Spleen (tissue), 7 donors: ENCODE data around the gene ZCCHC9.

Experiments
- POLR2A ChIP-seq, 3 donors: fragments of 450-650 bp; IDR thresholded peaks; one replicate each; pipeline ENCODE4 v1.5.1; 2017; ENCODE audit warnings: antibody characterized with exemption in 3 of 3, mild to moderate bottlenecking in 1 of 3
- TF ChIP-seq, protein P1 (sequence below), 11 experiments: fragments of 200-600 bp in 7 of 11; fragments of 450-650 bp in 4 of 11; sonication (generic) in 4 of 11; IDR thresholded peaks in 8 of 11; conservative IDR thresholded peaks in 3 of 11; 1 replicate in 7 of 11; 2 replicates in 4 of 11; pipeline versions ENCODE4 v1.4.0 to v1.8.0; 2016 to 2021; ENCODE audit warnings: antibody characterized with exemption in 11 of 11, inconsistent platforms in 4 of 11, mild to moderate bottlenecking in 1 of 11
- donor health status: DM: no; HTN: no; CAD: no; lungs with moderate emphysema.
- donor health status: DM: no; HTN: no; CAD: no.
- donor health status: DM: no; HTN: no; CAD: no.

DNA sequence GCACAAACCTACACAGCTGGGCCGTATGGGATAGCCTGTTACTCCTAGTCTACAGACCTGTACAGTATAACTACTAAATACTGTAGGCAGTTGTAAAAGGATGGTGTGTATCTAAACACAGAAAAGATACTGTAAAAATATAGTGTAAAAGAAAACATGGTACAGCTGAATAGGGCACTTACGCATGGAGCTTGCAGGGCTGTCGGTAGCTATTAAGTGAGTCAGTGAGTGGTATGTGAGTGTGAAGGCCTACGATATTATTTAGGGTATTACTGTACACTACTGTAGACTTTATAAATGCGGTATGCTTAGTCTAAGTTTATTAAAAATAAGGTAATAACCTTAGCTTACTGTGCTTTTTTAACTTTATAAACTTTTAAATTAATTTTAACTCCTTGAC lies 1.2 kb downstream of the ZCCHC9 start:
- TF ChIP-seq POLR2A (IDR thresholded peaks at IDR 0.05), result no peak
- TF ChIP-seq, protein P1, sequence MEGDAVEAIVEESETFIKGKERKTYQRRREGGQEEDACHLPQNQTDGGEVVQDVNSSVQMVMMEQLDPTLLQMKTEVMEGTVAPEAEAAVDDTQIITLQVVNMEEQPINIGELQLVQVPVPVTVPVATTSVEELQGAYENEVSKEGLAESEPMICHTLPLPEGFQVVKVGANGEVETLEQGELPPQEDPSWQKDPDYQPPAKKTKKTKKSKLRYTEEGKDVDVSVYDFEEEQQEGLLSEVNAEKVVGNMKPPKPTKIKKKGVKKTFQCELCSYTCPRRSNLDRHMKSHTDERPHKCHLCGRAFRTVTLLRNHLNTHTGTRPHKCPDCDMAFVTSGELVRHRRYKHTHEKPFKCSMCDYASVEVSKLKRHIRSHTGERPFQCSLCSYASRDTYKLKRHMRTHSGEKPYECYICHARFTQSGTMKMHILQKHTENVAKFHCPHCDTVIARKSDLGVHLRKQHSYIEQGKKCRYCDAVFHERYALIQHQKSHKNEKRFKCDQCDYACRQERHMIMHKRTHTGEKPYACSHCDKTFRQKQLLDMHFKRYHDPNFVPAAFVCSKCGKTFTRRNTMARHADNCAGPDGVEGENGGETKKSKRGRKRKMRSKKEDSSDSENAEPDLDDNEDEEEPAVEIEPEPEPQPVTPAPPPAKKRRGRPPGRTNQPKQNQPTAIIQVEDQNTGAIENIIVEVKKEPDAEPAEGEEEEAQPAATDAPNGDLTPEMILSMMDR (IDR thresholded peaks at IDR 0.05 in 8 of 11, conservative IDR thresholded peaks at IDR 0.05 in 3 of 11), result no peak
